GM04503 (cell line): ENCODE results near the gene EIF3D.

Experiments
- DNase-seq: peaks from one replicate; pipeline ENCODE4 v3.0.0-alpha.2; 2012; ENCODE audit warnings: low read depth

EIF3D gene

DNA sequence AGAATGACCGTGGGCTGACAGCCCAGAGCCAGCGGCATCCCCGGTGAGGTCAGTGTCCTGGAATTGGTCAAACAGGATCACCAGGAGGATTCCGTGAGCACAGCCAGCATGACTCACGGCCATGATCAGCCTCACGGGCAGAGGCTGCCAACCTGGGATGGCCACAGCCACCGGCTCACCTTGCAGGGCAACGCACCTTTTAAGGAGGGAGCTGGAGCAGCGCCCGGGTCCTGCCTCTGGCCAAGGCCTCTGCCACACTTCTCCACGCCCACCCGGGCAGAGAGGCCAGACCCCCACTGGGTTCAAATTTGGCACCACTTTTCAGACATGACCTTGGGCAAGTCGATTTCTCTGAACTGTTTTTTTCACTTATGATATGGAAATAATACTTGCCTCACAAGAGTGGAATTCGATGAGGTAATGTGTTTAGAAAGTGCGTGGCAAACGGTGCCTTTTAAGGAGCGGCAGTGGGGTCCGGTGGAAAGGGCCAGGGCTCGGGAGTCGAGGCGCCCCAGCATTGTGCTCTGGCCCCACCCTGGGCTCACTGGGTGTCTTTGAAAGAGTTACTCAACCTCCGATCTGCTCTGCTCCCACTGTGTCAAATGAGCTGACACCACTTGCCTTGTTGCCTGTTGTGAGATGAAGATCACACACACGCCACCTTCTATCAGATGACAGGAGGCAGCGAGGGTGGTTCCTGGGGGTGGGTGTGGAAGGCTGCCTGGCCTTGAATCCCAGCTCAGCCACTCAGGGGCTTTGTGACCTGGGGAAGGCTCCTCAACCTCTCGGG lies 63.5 kb downstream of the EIF3D start:
- no peak for DNase-seq

DNA sequence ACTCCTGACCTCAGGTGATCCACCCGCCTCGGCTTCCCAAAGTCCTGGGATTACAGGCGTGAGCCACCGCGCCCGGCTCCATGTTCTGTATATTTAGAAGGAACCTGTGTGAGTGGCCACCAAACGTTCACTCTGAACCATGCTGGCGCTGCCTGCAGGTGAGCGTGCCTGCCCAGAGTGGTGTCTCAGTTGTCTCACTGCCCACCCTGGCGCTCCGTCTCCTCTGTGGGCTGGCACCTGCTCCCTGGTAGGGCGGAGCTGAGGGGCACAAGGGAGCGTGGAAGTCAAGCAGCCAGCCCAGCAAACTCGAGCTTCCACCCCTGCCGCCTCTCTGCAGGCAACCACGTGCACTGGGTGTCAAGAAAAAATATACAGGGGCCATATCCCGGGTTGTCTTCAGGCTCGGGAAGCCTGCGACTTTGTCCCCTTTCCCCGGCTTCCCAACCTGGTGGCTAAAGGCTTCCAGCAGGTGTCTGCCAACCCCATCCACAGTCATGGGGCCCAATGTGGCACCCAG lies 64.2 kb downstream of the EIF3D start:
- no peak for DNase-seq

DNA sequence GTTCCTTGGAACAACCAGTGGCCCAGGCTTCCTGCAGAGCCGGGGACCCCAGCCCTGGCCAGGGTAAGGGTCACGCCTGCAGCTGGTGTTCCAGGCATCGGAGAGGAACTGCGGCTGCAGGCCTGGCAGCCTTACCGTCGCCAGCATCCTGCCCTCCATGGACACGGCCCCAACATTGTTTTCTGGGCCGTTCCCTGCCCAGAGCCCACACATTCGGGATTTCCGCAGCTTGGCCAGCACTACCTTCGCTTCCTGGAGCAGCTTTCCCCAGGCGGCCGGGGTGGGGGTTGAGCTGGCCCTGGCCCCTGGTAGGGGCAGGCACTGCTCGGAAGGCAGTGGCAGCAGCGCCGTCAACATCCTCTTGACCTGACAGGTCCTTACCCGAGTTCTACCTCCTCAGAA lies 65.2 kb downstream of the EIF3D start:
- DNase-seq: no peak

DNA sequence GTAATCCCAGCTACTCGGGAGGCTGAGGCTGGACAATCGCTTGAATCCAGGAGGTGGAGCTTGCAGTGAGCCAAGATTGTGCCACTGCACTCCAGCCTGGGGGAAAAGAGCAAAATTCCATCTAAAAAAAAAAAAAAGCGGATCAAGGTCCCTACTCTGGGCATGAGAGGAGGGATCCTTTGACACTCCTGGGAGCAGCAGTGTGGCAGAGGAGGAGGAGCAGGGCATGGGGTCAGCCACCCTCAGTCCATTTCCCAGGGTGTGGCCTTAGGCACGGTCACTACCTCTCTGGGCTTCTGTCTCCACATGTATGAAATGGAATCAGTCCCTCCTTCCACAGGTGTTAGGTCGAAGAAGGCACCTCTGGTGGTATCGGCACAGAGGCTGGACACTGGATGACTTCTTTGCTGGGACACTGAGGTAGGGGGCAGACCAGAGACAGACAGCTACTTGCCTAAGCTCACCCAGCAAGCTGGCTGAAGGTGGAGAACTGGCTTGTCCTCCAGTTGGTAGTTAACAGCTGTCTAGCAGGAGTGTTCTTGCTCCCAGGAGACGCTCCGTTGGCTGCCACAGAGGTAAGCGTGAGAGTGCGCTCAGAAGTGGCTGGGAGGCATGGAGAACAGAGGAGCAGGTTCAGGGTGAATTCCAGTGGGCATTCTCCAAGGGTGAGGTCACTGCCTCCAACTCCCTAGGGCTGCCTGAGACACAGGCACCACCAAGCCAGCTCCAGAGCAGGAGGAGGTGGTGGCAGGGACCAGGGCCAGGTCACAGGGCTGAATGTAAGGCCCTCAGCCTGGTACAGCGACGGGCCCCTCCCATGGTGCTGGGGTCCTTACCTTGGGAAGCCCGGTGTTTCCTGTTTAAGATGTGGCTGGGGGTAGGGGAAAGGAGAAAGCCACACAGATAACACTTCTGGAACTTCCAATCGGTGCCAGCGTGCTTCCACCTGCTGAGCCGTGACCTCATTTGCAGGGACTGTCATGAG lies 67.0 kb downstream of the EIF3D start:
- DNase-seq: peak; percentile 55
